Posterior cingulate gyrus (tissue), 11 donors: ENCODE data around the gene HERC3.

Source experiments
- DNase-seq, 10 donors: peaks; one replicate each; pipeline versions ENCODE4 v3.0.0 to v3.0.0-alpha.2; 2020 to 2021; ENCODE audit warnings: mixed read lengths in 3 of 10
- intact Hi-C: fragments of 100-400 bp; cut with DNase I; formaldehyde crosslinking; loops from one replicate; pipeline ENCODE4 v1.15.1; 2023

The HERC3 gene

DNA sequence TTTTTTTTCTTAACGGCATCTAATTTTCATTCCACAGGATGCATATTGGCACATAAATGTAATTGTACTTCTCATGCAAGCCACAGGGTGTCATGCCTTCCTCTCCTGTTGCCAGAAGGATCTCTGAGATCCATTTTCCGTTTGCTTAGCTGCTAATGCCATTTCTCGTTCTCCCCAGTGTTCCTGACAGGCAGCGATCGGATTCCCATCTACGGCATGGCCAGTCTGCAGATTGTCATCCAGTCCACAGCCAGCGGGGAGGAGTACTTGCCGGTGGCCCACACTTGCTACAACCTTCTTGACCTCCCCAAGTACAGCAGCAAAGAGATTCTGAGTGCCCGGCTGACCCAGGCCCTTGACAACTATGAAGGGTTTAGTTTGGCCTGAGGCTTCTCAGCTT lies 114.3 kb downstream of the HERC3 start:
- DNase-seq: peak in 4 of 10 donors; percentile 38 to 87 (median 74)
- intact Hi-C loops: loop anchor here (1.0 to 10.0 kb wide), 3 partner anchors 85 to 408 kb away; partner anchors contain the start of gene TIGD2

DNA sequence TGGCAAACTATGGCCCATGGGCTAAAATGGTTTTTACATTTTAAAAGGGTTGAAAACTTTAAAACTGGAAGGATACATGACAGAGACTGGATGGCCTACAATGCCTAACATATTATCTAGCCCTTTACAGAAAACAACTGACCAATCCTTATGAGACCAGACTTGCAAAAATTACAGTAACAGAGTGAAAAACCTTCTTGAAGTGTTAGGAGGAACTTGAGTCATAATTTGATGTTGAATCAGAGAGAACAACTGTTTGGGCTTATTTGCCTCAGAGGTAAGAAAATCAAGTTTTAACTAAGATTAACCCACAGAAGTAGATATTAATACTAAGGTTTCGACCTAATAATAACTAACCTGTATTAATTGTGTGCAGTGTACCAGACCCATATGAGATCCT lies 117.7 kb downstream of the HERC3 start:
- intact Hi-C loops: loop anchor here (5.0 to 10.0 kb wide), 2 partner anchors 312 to 405 kb away; partner anchors contain the start of gene TIGD2

GRCh38 chr4:88713782-88714181 lies 121.5 kb downstream of the HERC3 start:
- DNase-seq: no peak
- intact Hi-C loops: no loop called here

More for the DNA sequence above, 117.7 kb downstream of the HERC3 start:
- no peak for DNase-seq

- intact Hi-C loops: no loop called here
- no peak for DNase-seq
Measured at GRCh38 chr4:88718098-88718497, 125.8 kb downstream of the HERC3 start.

DNA sequence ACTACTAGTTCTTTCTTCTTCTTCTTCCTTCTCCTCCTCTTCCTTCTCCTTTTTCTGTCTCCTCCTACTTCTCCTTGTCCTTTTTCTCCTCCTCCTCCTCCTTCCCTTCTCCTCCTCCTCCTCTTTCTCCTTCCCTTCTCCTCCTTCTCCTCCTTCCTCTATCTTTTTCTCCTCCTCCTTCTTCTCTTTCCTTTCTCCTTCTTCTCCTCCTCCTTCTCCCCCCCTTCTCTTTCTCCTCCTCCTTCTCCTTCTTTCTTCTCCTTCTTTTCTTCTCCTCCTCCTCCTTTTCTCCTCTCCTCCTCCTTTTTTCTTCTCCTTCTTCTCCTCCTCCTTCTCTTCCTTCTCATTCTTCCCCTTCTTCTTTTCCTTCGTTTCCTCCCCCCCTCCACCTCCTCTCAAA lies 127.1 kb downstream of the HERC3 start:
- intact Hi-C loops: no loop called here
- no peak for DNase-seq

GRCh38 chr4:88720451-88721428 lies 128.5 kb downstream of the HERC3 start:
- intact Hi-C loops: no loop called here

DNA sequence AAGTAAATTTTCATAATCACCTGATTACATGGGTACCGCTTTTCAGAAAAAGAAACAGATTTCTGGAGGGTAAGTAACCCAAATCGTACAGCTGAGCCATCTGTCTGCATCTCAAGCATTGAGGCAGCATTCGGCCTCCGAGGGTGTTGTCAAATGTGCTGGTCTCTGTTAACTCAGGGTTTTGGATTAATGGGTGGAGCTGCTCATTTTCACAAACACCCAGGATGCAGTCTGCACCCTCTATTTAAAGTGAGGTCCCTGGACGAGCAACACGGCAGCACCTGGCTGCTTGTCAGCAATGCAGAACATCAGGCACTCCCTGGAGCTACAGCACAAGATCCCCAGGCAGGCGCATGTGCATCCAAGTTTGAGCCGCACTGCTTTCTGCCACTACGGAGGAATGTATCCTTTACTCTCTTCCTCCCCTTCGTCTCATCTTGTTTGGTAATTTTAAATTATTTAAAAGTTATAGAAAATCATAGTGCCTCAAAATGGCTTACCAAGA lies 130.0 kb downstream of the HERC3 start:
- peak in 3 of 10 donors; percentile 38 to 88 (median 42) for DNase-seq

More at GRCh38 chr4:88720451-88721428, 128.5 kb downstream of the HERC3 start:
- DNase-seq: no peak

DNA sequence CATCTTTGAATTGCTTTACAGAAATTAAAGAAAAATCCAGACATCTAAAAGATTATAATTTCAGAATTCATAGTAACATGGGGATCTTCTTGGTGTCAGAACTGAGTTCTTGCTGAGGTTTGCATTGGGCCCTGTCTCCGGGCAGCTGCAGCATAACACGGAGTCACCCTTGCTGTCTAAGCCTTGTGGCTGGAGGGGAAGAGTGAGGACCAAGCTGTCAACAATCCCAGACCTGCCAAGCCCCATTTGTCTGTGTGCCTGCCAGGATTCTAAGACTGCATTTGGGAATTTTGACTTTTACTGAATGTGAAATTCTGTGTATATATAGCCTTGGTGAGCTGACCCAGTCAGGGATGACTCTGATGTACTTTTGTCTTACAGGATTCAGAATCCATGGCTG lies 130.5 kb downstream of the HERC3 start:
- intact Hi-C loops: no loop called here
- DNase-seq: no peak

More for the DNA sequence above, 130.0 kb downstream of the HERC3 start:
- intact Hi-C loops: no loop called here

DNA sequence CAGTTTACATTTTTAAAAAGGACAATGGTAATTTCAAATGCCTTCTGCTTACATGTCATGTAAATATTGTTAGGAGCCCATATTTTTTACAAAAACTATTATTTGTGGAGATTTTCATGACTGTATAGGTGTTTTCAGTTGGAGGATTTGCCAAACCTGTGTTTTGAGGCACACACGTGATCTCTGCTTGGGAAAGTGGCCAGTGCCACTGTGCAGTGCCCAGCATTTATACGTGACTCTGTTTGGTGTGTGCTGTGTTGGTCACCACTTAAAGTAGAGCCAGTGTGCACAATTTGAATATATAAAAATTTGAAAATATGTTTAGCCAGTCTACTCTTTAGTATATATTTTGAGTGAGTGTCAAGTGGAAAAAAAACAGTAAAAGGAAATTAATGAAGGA lies 132.1 kb downstream of the HERC3 start:
- DNase-seq: no peak
- intact Hi-C loops: no loop called here

DNA sequence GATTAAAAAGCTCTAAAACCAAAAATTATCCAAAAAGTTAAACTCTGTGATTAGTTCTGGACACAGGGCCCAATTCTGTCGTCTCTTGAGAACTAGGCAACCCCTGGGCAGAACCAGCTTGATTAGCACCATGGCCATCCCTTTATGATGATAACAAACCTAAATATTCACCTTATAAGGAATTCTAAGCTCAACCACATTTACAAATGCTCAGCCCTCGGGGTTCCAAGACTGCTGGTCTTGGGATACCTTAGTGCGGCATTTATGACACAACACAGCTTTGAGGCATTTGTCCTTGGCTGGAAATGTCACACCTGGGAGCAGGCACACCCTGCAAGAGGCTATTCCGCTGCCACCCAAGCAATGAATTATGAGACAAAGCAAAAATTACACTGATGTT lies 132.9 kb downstream of the HERC3 start:
- DNase-seq: no peak
- intact Hi-C loops: no loop called here

DNA sequence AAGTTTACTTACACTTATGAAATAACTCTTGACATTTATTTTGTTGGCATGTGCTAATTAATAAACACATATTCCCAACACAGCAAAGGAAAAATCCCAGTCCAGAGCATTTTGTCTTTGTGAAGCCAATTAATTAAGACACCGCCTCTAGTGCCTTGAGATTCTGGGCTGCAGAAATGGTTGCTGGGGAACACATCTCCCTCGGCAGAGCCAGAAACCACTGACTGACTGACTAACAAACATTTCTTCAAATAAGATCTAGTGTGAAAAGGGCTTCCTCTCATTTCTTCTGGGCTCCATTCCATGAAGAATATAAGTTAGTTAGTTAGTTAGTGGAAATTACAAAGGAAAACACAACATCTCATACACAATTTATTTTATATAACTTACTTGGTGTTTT lies 133.7 kb downstream of the HERC3 start:
- intact Hi-C loops: no loop called here
- no peak for DNase-seq

DNA sequence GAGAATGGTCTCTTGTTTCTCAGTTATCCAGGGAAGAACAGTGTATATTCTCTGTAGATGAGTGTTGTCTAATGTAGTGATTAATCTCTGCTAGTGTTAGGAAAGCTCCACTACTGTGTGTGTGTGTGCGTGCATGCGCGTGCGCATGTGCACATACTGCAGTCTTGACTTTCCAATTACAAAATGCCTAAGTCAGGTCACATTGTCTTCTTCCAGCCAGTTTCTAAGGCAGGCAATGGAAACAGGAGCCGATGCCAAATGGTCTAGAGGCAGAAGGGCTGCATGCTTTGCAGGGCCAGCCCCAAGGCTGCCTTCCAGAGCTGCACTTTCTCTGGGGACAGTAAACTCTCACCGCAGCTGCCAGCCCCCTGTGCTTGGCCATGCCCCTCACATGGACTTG lies 135.9 kb downstream of the HERC3 start:
- peak in 1 of 10 donors; percentile 77 for DNase-seq
- intact Hi-C loops: no loop called here

DNA sequence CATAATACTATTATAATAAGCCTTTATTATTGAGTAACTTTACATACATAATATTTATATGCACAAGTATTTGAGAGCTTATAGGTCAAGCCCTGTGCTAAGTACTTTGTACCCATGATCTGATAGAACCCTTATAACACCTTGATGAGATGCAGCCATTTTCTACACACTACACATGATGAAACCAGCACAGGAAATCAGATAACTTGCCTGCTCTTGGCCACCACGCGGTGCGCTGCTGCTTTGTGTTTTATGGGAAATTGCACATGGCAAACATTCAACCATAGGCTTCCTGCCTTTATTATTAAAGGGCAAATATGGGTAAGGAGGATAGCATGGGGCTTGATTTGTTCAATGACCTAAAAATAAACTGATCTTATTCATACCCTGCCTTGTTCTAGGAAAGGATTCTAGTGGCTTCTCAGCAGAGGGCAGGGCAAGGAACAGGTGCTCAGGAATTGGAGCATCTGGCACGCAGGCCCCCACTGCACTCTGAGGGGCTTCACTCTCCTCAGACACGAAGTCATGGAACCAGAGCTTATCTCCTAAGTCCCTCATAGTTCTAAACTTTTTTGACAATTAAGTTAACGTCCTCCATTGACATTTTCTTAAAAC lies 137.0 kb downstream of the HERC3 start:
- intact Hi-C loops: no loop called here
- no peak for DNase-seq

GRCh38 chr4:88730811-88731210 lies 138.5 kb downstream of the HERC3 start:
- DNase-seq: no peak

DNA sequence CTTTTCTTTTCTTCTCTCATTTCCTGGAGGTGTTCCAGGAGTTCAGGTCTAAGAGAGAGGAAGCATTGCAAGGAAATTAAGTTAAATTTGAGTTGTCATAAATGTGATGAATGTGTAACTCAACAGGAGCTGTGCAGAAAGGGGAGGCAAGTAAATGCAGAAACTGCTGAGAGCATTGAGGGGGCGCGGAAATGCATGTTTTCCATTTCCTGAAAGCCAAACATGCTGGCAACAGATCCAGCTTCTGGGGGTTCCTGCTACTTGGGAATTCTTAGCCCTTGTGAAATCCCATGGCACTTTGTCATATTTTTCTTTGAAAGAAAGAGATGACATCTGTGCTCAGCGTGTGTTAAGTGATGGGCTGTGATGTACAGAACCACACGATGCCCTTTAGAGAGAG lies 139.1 kb downstream of the HERC3 start:
- DNase-seq: no peak
- intact Hi-C loops: no loop called here

More at GRCh38 chr4:88730811-88731210, 138.5 kb downstream of the HERC3 start:
- intact Hi-C loops: no loop called here

- no peak for DNase-seq
- intact Hi-C loops: no loop called here
Measured at GRCh38 chr4:88732714-88733368, 140.6 kb downstream of the HERC3 start.

GRCh38 chr4:88734403-88734949 lies 142.2 kb downstream of the HERC3 start:
- intact Hi-C loops: no loop called here
- peak in 1 of 10 donors; percentile 59 for DNase-seq

DNA sequence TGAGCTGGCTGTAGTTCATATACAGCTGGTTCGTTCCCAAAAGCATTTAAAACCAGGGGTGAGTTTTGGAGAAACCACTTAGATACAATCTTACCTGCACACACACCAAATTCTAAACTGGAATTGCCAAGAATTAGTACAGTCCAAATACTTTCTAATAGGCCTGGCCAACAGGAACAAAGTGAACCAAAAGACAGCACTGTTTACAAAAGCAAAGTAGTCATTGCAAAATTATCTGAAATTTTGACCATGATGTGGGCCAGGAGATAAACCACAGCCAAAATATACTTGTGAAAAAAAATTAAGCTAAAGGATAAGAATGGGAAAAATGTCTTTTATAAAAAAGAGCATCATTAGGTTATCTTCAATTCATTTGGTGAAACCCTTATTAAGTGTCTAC lies 143.3 kb downstream of the HERC3 start:
- intact Hi-C loops: no loop called here
- no peak for DNase-seq

- intact Hi-C loops: no loop called here
- no peak for DNase-seq
Measured at GRCh38 chr4:88736264-88736663, 144.0 kb downstream of the HERC3 start.

- intact Hi-C loops: no loop called here
- DNase-seq: peak in 1 of 10 donors; percentile 35
Measured at GRCh38 chr4:88737307-88737941, 145.1 kb downstream of the HERC3 start.
